ENCODE data around the gene MLH3.

- TF ChIP-seq TAF1 (IDR thresholded peaks at IDR 0.05; ENCODE audit: borderline replicate concordance, insufficient read depth, low read length) (no peak), REST (IDR thresholded peaks at IDR 0.05; ENCODE audit: insufficient read depth in 1 of 2, low read depth in 2 of 2, low read length in 2 of 2) (no peak), SIN3A (IDR thresholded peaks at IDR 0.05; ENCODE audit: borderline replicate concordance, insufficient read depth, low read length) (no peak)
Measured at GRCh38 chr14:75053396-75054291, 2.4 kb upstream of the MLH3 start.
